ENCODE measurements around the gene MRPL32.

Gene MRPL32

GRCh38 chr7:42946627-42946950 is 14.4 kb downstream of the MRPL32 start:
- H3K36me3 ChIP-seq (ENCODE audit: control insufficient read depth, insufficient read depth, low read length) = no peaks in the 10 kb centered on the region
- no peak overlapping the region for H3K9ac ChIP-seq (ENCODE audit: low read depth, low read length)
- no peak overlapping the region for H3K27ac ChIP-seq (ENCODE audit: low read depth, low read length)
- H3K4me3 ChIP-seq (ENCODE audit: low read depth, low read length) = no peak overlapping the region
- no peaks in the 10 kb centered on the region for H3K4me1 ChIP-seq (ENCODE audit: control insufficient read depth, insufficient read depth, low read length)
- no peaks in the 10 kb centered on the region for H3K27me3 ChIP-seq (ENCODE audit: control insufficient read depth, insufficient read depth, low read length)
- H3K9me3 ChIP-seq (ENCODE audit: control insufficient read depth, insufficient read depth, low read length) = no peaks in the 10 kb centered on the region

- no peak overlapping the region for H3K4me3 ChIP-seq (ENCODE audit: low read depth, low read length)
These were observed 15.3 kb downstream of the MRPL32 start for GRCh38 chr7:42947521-42947920.

GRCh38 chr7:42950417-42950816 is 18.2 kb downstream of the MRPL32 start:
- H3K4me3 ChIP-seq (ENCODE audit: low read depth, low read length) = no peak overlapping the region
- no peak overlapping the region for H3K27ac ChIP-seq (ENCODE audit: low read depth, low read length)
- H3K27me3 ChIP-seq (ENCODE audit: control insufficient read depth, insufficient read depth, low read length) = no peaks in the 10 kb centered on the region
- no peak overlapping the region for H3K9ac ChIP-seq (ENCODE audit: low read depth, low read length)
- no peaks in the 10 kb centered on the region for H3K36me3 ChIP-seq (ENCODE audit: control insufficient read depth, insufficient read depth, low read length)
- peaks cover 4% of the 10 kb centered on the region; the same call in 1 of the 2 replicates for H3K9me3 ChIP-seq (ENCODE audit: control insufficient read depth, insufficient read depth, low read length)
- no peaks in the 10 kb centered on the region for H3K4me1 ChIP-seq (ENCODE audit: control insufficient read depth, insufficient read depth, low read length)

More at GRCh38 chr7:42947521-42947920, 15.3 kb downstream of the MRPL32 start:
- H3K27me3 ChIP-seq (ENCODE audit: control insufficient read depth, insufficient read depth, low read length) = no peaks in the 10 kb centered on the region
- no peak overlapping the region for H3K27ac ChIP-seq (ENCODE audit: low read depth, low read length)
- H3K4me1 ChIP-seq (ENCODE audit: control insufficient read depth, insufficient read depth, low read length) = no peaks in the 10 kb centered on the region
- no peaks in the 10 kb centered on the region for H3K9me3 ChIP-seq (ENCODE audit: control insufficient read depth, insufficient read depth, low read length)
- no peaks in the 10 kb centered on the region for H3K36me3 ChIP-seq (ENCODE audit: control insufficient read depth, insufficient read depth, low read length)
- H3K9ac ChIP-seq (ENCODE audit: low read depth, low read length) = no peak overlapping the region

- no peak overlapping the region for H3K4me3 ChIP-seq (ENCODE audit: low read depth, low read length)
- peaks cover 16% of the 10 kb centered on the region for H3K9me3 ChIP-seq (ENCODE audit: control insufficient read depth, insufficient read depth, low read length)
- H3K27me3 ChIP-seq (ENCODE audit: control insufficient read depth, insufficient read depth, low read length) = no peaks in the 10 kb centered on the region
- H3K36me3 ChIP-seq (ENCODE audit: control insufficient read depth, insufficient read depth, low read length) = no peaks in the 10 kb centered on the region
- no peak overlapping the region for H3K9ac ChIP-seq (ENCODE audit: low read depth, low read length)
- H3K4me1 ChIP-seq (ENCODE audit: control insufficient read depth, insufficient read depth, low read length) = no peaks in the 10 kb centered on the region
- H3K27ac ChIP-seq (ENCODE audit: low read depth, low read length) = no peak overlapping the region
These were observed 20.2 kb downstream of the MRPL32 start for GRCh38 chr7:42952328-42952727.

GRCh38 chr7:42953994-42954393 is 21.8 kb downstream of the MRPL32 start:
- Histone ChIP-seq H3K4me3 (ENCODE audit: low read depth, low read length) (no peak overlapping the region), H3K4me1 (ENCODE audit: control insufficient read depth, insufficient read depth, low read length) (no peaks in the 10 kb centered on the region), H3K27ac (ENCODE audit: low read depth, low read length) (no peak overlapping the region), H3K9ac (ENCODE audit: low read depth, low read length) (no peak overlapping the region), H3K9me3 (ENCODE audit: control insufficient read depth, insufficient read depth, low read length) (peaks cover 21% of the 10 kb centered on the region), H3K36me3 (ENCODE audit: control insufficient read depth, insufficient read depth, low read length) (no peaks in the 10 kb centered on the region), H3K27me3 (ENCODE audit: control insufficient read depth, insufficient read depth, low read length) (no peaks in the 10 kb centered on the region)

GRCh38 chr7:42956062-42956461 is 23.9 kb downstream of the MRPL32 start:
- H3K27ac ChIP-seq (ENCODE audit: low read depth, low read length) = no peak overlapping the region
- H3K9me3 ChIP-seq (ENCODE audit: control insufficient read depth, insufficient read depth, low read length) = peaks cover 35% of the 10 kb centered on the region
- H3K9ac ChIP-seq (ENCODE audit: low read depth, low read length) = no peak overlapping the region
- H3K27me3 ChIP-seq (ENCODE audit: control insufficient read depth, insufficient read depth, low read length) = no peaks in the 10 kb centered on the region
- no peak overlapping the region for H3K4me3 ChIP-seq (ENCODE audit: low read depth, low read length)
- no peaks in the 10 kb centered on the region for H3K36me3 ChIP-seq (ENCODE audit: control insufficient read depth, insufficient read depth, low read length)
- H3K4me1 ChIP-seq (ENCODE audit: control insufficient read depth, insufficient read depth, low read length) = no peaks in the 10 kb centered on the region

GRCh38 chr7:42959549-42959948 is 27.4 kb downstream of the MRPL32 start:
- peaks cover 35% of the 10 kb centered on the region for H3K9me3 ChIP-seq (ENCODE audit: control insufficient read depth, insufficient read depth, low read length)
- no peak overlapping the region for H3K27ac ChIP-seq (ENCODE audit: low read depth, low read length)
- H3K36me3 ChIP-seq (ENCODE audit: control insufficient read depth, insufficient read depth, low read length) = no peaks in the 10 kb centered on the region

GRCh38 chr7:42960762-42961161 is 28.6 kb downstream of the MRPL32 start:
- peaks cover 18% of the 10 kb centered on the region for H3K4me1 ChIP-seq (ENCODE audit: control insufficient read depth, insufficient read depth, low read length)
- no peak overlapping the region for H3K4me3 ChIP-seq (ENCODE audit: low read depth, low read length)
- no peak overlapping the region for H3K9ac ChIP-seq (ENCODE audit: low read depth, low read length)
- no peak overlapping the region for H3K27ac ChIP-seq (ENCODE audit: low read depth, low read length)
- no peaks in the 10 kb centered on the region for H3K27me3 ChIP-seq (ENCODE audit: control insufficient read depth, insufficient read depth, low read length)
- peaks cover 30% of the 10 kb centered on the region for H3K9me3 ChIP-seq (ENCODE audit: control insufficient read depth, insufficient read depth, low read length)
- no peaks in the 10 kb centered on the region for H3K36me3 ChIP-seq (ENCODE audit: control insufficient read depth, insufficient read depth, low read length)

More at GRCh38 chr7:42959549-42959948, 27.4 kb downstream of the MRPL32 start:
- Histone ChIP-seq H3K4me3 (ENCODE audit: low read depth, low read length) (peak overlapping the region; percentile 17; the same call in 1 of the 2 replicates), H3K9ac (ENCODE audit: low read depth, low read length) (no peak overlapping the region), H3K27me3 (ENCODE audit: control insufficient read depth, insufficient read depth, low read length) (no peaks in the 10 kb centered on the region), H3K4me1 (ENCODE audit: control insufficient read depth, insufficient read depth, low read length) (peaks cover 9% of the 10 kb centered on the region; the same call in 1 of the 2 replicates)

- peaks cover 30% of the 10 kb centered on the region for H3K9me3 ChIP-seq (ENCODE audit: control insufficient read depth, insufficient read depth, low read length)
- H3K27ac ChIP-seq (ENCODE audit: low read depth, low read length) = no peak overlapping the region
- peaks cover 18% of the 10 kb centered on the region for H3K4me1 ChIP-seq (ENCODE audit: control insufficient read depth, insufficient read depth, low read length)
- no peak overlapping the region for H3K9ac ChIP-seq (ENCODE audit: low read depth, low read length)
- no peak overlapping the region for H3K4me3 ChIP-seq (ENCODE audit: low read depth, low read length)
- no peaks in the 10 kb centered on the region for H3K27me3 ChIP-seq (ENCODE audit: control insufficient read depth, insufficient read depth, low read length)
- no peaks in the 10 kb centered on the region for H3K36me3 ChIP-seq (ENCODE audit: control insufficient read depth, insufficient read depth, low read length)
These were observed 29.0 kb downstream of the MRPL32 start for GRCh38 chr7:42961170-42961569.

- no peak overlapping the region for H3K4me3 ChIP-seq (ENCODE audit: low read depth, low read length)
- peak overlapping the region; percentile 42 for H3K27ac ChIP-seq (ENCODE audit: low read depth, low read length)
- no peak overlapping the region for H3K9ac ChIP-seq (ENCODE audit: low read depth, low read length)
- H3K9me3 ChIP-seq (ENCODE audit: control insufficient read depth, insufficient read depth, low read length) = peaks cover 10% of the 10 kb centered on the region
- peaks cover 18% of the 10 kb centered on the region for H3K4me1 ChIP-seq (ENCODE audit: control insufficient read depth, insufficient read depth, low read length)
- H3K27me3 ChIP-seq (ENCODE audit: control insufficient read depth, insufficient read depth, low read length) = no peaks in the 10 kb centered on the region
- no peaks in the 10 kb centered on the region for H3K36me3 ChIP-seq (ENCODE audit: control insufficient read depth, insufficient read depth, low read length)
These were observed 32.1 kb downstream of the MRPL32 start for GRCh38 chr7:42964293-42964692.

- no peaks in the 10 kb centered on the region for H3K36me3 ChIP-seq (ENCODE audit: control insufficient read depth, insufficient read depth, low read length)
- H3K4me1 ChIP-seq (ENCODE audit: control insufficient read depth, insufficient read depth, low read length) = peaks cover 18% of the 10 kb centered on the region
- peak overlapping the region; percentile 42 for H3K27ac ChIP-seq (ENCODE audit: low read depth, low read length)
- no peaks in the 10 kb centered on the region for H3K27me3 ChIP-seq (ENCODE audit: control insufficient read depth, insufficient read depth, low read length)
- H3K9me3 ChIP-seq (ENCODE audit: control insufficient read depth, insufficient read depth, low read length) = 0 out of 2 replicates have a peak, but pooled peaks cover 5% of the 10 kb centered on the region
- H3K4me3 ChIP-seq (ENCODE audit: low read depth, low read length) = no peak overlapping the region
- no peak overlapping the region for H3K9ac ChIP-seq (ENCODE audit: low read depth, low read length)
These were observed 33.0 kb downstream of the MRPL32 start for GRCh38 chr7:42964849-42965805.

All from HUES48 (cell line).